ENCODE results near the gene GPATCH4. TPM values are rescaled to one million over a fixed set of nuclear protein-coding genes. Genes with fewer than 3 reads are reported as not detected.
"Not testable (repeated sequence)": the region's sequence is repeated elsewhere in the genome, so short reads cannot be mapped to it uniquely, and the experiment has no call there.

GPATCH4 gene
- total RNA-seq, 2 experiments from 2014 or later = 19.0 to 20.6 TPM

DNA sequence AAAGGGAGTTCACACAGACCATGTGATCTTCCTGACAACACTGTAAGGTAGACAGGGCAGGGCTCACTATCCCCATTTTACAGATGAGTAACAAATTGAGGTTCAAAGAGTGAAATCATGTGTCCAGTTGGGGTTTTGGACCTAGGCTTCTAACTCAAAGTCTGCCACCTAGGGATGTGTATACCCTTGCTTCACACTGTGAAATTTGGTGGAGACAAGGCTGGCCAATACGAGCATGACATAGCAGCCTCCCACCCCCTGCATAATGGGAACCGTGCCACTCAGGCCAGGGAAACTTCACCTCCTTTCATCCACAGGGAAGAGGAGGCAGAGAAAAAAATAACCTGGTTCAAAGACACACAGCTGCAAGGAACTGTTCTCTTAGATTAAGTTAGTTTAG lies 35.8 kb downstream of the GPATCH4 start:
- DNase-seq = no peak
- Mint-ChIP-seq H3K27ac (no peak overlapping the region), H3K4me1 (peaks cover under 1% of the 10 kb centered on the region), H3K36me3 (ENCODE audit: low read depth) (peaks cover 32% of the 10 kb centered on the region), H3K9me3 (no peaks in the 10 kb centered on the region), H3K4me3 (no peak overlapping the region), H3K27me3 (no peaks in the 10 kb centered on the region)
- ChIA-PET CTCF (no interaction called here), POLR2A (no interaction called here)

DNA sequence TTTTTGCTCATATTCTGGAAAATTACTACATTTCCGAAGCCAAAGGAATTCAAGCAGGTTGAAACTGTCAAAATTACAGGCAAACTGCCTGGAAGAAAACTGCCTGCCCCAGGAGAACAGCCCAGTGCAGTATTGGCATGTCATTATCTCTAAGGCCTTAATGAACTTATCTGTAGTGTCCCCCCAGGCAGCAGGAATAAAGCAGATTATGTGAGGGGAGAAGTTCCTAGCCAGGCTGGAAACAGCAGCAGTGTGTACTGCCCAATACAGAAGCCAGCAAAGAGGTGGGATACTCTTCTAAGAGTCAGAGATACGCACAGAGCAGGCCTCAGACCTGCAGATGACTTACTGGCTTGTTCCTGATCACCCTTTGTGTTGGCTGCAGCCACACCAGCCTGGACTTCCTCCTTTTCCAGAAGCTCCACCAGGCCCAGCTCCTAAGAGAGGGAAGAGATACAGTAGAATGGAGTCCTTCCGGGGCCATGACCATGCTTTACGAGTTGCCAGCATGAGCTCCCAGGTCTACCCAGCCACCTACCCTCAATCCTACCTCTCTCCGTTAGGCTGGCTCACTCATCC lies 40.6 kb downstream of the GPATCH4 start:
- H3K9me3 Mint-ChIP-seq = no peaks in the 10 kb centered on the region
- CTCF ChIA-PET = no interaction called here
- POLR2A ChIA-PET = interaction anchor here (0.6 kb wide), 1 partner anchor 22 kb away, joined by 3 read pairs; no protein-coding TSS in a partner anchor
- DNase-seq = no peak
- no peaks in the 10 kb centered on the region for H3K27me3 Mint-ChIP-seq
- no peak overlapping the region for H3K4me3 Mint-ChIP-seq
- H3K36me3 Mint-ChIP-seq (ENCODE audit: low read depth) = peaks cover 28% of the 10 kb centered on the region
- no peaks in the 10 kb centered on the region for H3K4me1 Mint-ChIP-seq
- no peak overlapping the region for H3K27ac Mint-ChIP-seq

DNA sequence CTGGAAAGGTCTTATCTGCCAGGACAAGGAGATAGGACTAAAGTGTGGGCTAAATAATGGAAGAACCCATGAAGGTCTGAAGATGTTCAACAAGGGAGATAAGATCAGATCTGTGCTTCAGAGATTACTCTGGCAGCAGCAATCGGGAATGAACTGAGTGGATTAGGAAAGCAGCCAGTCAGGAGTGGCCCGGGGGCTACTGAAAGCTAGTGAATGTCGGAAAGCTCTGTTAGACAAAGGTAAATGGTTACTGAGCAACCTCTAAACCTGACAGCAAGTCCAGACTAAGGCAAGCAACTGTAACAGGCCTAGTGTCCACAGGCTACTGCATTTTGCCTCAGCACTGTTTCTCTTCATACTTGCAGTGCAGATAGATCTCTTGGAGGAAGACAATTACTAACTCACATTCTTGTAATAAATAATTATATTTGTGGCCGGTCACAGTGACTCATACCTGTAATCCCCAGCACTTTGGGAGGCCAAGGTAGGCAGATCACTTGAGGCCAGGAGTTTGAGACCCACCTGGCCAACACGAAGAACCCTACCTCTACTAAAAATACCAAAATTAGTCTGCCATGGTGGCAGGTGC lies 41.4 kb downstream of the GPATCH4 start:
- Mint-ChIP-seq H3K27ac (no peak overlapping the region), H3K36me3 (ENCODE audit: low read depth) (peaks cover 31% of the 10 kb centered on the region), H3K27me3 (no peaks in the 10 kb centered on the region), H3K4me3 (no peak overlapping the region), H3K4me1 (no peaks in the 10 kb centered on the region), H3K9me3 (no peaks in the 10 kb centered on the region)
- ChIA-PET POLR2A (interaction anchor here (1.3 kb wide), 1 partner anchor 12 kb away, joined by 3 read pairs; no protein-coding TSS in a partner anchor), CTCF (no interaction called here)
- no peak for DNase-seq

DNA sequence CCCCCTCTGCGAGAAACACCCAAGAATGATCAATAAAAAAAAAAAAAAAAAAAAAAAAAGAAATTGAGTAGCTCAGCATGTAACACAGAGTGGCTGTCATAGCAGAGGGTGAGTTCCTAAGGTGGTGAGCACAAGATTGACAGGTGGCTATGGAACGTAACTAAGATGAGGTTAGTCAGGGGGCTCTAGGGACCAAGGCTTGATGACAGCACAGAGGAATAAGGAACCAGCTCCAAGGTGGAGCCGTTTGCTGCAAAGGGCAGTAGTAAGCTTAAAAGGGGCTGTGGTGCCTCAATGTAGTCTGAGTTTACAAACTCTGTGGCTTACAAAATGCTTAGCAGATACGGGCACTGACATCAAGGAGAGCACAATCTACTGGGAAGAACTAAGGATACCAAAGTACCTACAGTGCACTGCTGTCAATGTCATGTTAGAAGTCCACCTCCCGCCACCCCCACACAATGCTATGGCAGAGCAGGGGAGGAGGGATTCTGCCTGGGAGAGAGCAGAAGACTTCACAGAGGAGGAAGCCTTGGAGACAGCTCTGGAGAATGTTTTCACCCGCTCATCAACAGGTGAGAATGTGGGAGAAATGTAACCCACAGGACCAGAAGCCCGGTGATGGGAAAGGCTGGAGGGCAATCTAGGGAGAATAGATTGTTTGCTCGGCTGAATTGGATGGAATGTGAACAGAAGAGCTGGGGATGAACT lies 42.0 kb downstream of the GPATCH4 start:
- DNase-seq = no peak
- Mint-ChIP-seq H3K27me3 (no peaks in the 10 kb centered on the region), H3K4me3 (no peak overlapping the region), H3K4me1 (no peaks in the 10 kb centered on the region), H3K9me3 (no peaks in the 10 kb centered on the region), H3K27ac (no peak overlapping the region), H3K36me3 (ENCODE audit: low read depth) (peaks cover 29% of the 10 kb centered on the region)
- CTCF ChIA-PET = no interaction called here
- POLR2A ChIA-PET = interaction anchor here (1.3 kb wide), 1 partner anchor 12 kb away, joined by 3 read pairs; no protein-coding TSS in a partner anchor

DNA sequence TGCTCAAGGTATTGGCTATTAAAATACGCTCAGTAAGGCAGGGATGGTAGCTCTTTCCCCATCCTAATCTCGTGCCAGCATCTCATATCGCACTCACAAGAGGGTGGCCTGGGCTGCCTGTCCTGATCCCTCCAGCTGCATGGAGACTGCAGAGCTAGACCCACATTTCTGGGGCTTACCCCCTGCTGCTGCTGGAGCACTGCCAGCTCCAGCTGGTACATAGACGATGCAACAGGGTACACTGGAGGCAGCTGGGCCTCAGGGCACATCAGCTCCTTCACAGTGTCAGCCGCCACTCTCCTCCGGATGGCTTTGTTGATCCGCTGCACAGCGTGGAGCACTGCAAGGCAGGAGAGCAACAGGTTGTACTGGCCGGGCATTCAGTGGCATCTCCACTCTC lies 44.9 kb downstream of the GPATCH4 start:
- Mint-ChIP-seq H3K4me3 (no peak overlapping the region), H3K36me3 (ENCODE audit: low read depth) (peaks cover 19% of the 10 kb centered on the region), H3K4me1 (peaks cover 7% of the 10 kb centered on the region), H3K27ac (no peak overlapping the region), H3K9me3 (no peaks in the 10 kb centered on the region), H3K27me3 (no peaks in the 10 kb centered on the region)
- DNase-seq = no peak
- POLR2A ChIA-PET = interaction anchor here (1.3 kb wide), 1 partner anchor 15 kb away, joined by 4 read pairs; no protein-coding TSS in a partner anchor
- CTCF ChIA-PET = interaction anchor here (0.6 kb wide), 1 partner anchor 61 kb away, joined by 3 read pairs; no protein-coding TSS in a partner anchor

DNA sequence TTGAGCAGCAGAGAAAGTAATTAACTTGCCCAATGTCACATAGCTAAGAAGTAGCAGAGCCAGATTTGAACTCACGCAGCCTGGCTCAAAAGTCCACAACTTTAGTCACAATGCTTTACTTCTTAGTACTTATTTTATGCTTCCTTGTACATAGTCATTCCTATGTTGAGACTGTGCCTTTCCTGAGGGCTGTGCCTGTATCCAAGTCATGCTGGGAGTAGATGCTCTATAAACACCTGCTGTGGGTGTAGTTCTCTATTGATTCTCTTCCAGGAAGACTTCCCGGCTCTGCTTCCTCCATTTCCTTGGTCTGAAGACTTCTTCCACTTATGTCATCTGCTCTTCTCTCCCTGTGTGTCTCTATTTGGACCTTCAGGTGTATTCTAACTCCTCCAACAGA lies 45.6 kb downstream of the GPATCH4 start:
- H3K27ac Mint-ChIP-seq = no peak overlapping the region
- no peaks in the 10 kb centered on the region for H3K27me3 Mint-ChIP-seq
- POLR2A ChIA-PET = interaction anchor here (1.3 kb wide), 1 partner anchor 15 kb away, joined by 4 read pairs; no protein-coding TSS in a partner anchor
- peaks cover 19% of the 10 kb centered on the region for H3K36me3 Mint-ChIP-seq (ENCODE audit: low read depth)
- no peaks in the 10 kb centered on the region for H3K9me3 Mint-ChIP-seq
- CTCF ChIA-PET = interaction anchor here (0.6 kb wide), 1 partner anchor 60 kb away, joined by 3 read pairs; no protein-coding TSS in a partner anchor
- H3K4me3 Mint-ChIP-seq = no peak overlapping the region
- H3K4me1 Mint-ChIP-seq = peaks cover 7% of the 10 kb centered on the region
- no peak for DNase-seq

DNA sequence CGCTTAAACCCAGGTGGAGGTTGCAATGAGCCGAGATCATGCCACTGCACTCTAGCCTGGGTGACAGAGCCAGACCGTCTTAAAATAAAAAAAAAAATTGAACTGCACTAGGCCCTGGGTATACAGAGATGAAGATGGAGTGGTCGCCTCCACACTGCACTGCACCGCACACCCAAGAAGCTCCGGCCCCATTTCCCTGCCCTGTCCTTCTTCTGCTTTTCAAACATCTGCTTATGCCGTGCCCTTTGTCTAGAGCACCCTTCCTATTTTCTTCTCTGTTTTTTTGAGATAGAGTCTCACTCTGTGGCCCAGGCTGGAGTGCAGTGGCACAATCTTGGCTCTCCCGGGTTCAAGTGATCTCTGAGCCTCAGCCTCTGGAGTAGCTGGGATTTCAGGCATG lies 46.3 kb downstream of the GPATCH4 start:
- ChIA-PET CTCF (interaction anchor here (1.1 kb wide), 1 partner anchor 57 kb away, joined by 3 read pairs; no protein-coding TSS in a partner anchor), POLR2A (interaction anchor here (0.8 kb wide), 1 partner anchor 16 kb away, joined by 3 read pairs; no protein-coding TSS in a partner anchor)
- Mint-ChIP-seq H3K4me3 (no peak overlapping the region), H3K27ac (no peak overlapping the region), H3K27me3 (no peaks in the 10 kb centered on the region), H3K9me3 (no peaks in the 10 kb centered on the region), H3K4me1 (peaks cover 7% of the 10 kb centered on the region), H3K36me3 (ENCODE audit: low read depth) (peaks cover 19% of the 10 kb centered on the region)
- DNase-seq = no peak

DNA sequence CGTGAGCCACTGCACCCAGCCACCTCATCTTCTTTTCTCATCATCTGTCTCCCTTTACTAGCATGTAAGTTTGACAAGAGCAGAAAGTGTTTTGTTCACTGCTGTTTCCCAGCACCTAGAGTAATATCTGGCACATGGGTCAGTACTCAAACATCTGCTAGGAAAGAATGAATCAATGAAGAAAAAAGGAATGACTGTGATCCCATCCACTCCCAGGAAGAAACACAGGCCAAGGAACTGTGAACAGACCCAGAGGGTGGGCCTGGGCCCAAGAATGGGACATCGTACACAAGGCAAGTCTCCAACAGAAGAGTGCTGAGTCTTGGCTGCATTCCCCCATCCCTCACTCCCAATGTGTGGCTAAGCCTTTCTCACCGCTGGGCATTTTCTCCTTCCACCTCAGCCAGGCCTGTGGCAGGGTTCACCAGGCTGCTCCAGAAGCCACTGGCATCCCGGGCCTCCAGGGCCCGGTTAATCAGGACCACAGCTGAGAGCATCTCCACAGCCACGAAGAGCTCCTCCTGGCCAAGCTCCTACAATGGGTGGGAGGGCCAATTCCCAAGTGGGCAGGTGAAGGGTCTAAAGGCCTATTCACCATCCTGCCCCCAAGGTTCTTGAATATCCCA lies 47.3 kb downstream of the GPATCH4 start:
- DNase-seq = no peak
- Mint-ChIP-seq H3K4me1 (peaks cover 7% of the 10 kb centered on the region), H3K36me3 (ENCODE audit: low read depth) (peaks cover 15% of the 10 kb centered on the region), H3K27ac (no peak overlapping the region), H3K27me3 (no peaks in the 10 kb centered on the region), H3K4me3 (no peak overlapping the region), H3K9me3 (no peaks in the 10 kb centered on the region)
- POLR2A ChIA-PET = interaction anchor here (0.8 kb wide), 1 partner anchor 17 kb away, joined by 3 read pairs; no protein-coding TSS in a partner anchor
- CTCF ChIA-PET = interaction anchor here (0.6 to 1.1 kb wide), 2 partner anchors 58 to 108 kb away, joined by 3 read pairs; no protein-coding TSS in a partner anchor

DNA sequence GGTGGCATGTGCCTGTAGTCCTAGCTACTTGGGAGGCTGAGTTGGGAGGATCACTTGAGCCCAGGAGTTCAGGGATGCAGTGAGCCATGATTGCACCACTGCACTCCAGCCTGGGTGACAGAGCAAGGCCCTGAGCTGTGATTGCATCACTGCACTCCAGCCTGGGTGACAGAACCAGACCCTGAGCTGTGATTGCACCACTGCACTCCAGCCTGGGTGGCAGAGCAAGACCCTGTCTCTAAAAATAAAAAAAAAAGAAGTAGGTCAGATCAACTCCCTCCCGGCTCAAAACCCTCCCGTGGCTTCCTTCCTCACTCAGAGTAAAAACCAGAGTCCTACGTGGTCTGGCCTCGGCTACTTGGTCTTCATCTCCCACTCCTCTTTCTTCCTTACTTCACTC lies 48.3 kb downstream of the GPATCH4 start:
- POLR2A ChIA-PET, DNase-seq, H3K27ac Mint-ChIP-seq, CTCF ChIA-PET, H3K4me1 Mint-ChIP-seq, H3K9me3 Mint-ChIP-seq, H3K27me3 Mint-ChIP-seq, H3K4me3 Mint-ChIP-seq: not testable (repeated sequence)
- peaks cover 15% of the 10 kb centered on the region for H3K36me3 Mint-ChIP-seq (ENCODE audit: low read depth)

DNA sequence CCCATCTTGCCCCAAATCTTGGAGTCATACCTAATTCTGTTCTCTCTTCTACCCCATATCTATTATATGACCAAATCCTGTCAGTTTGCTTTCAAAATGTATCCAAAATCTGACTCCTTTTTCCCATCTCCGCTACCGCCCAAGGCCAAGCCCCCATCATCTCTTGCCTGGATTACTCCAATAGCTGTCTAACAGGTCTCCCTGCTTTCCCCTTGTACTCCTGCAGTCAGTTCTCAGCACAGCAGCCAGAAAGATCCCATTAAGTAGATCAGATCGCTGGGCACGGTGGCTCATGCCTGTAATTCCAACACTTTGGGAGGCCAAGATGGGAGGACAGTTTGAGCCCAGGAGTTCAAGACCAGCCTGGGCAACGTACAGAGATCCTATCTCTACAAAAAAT lies 48.8 kb downstream of the GPATCH4 start:
- Mint-ChIP-seq H3K36me3 (ENCODE audit: low read depth) (peaks cover 17% of the 10 kb centered on the region), H3K4me3 (no peak overlapping the region), H3K9me3 (no peaks in the 10 kb centered on the region), H3K4me1 (peaks cover 7% of the 10 kb centered on the region), H3K27ac (no peak overlapping the region), H3K27me3 (no peaks in the 10 kb centered on the region)
- POLR2A ChIA-PET = no interaction called here
- DNase-seq = no peak
- CTCF ChIA-PET = no interaction called here

DNA sequence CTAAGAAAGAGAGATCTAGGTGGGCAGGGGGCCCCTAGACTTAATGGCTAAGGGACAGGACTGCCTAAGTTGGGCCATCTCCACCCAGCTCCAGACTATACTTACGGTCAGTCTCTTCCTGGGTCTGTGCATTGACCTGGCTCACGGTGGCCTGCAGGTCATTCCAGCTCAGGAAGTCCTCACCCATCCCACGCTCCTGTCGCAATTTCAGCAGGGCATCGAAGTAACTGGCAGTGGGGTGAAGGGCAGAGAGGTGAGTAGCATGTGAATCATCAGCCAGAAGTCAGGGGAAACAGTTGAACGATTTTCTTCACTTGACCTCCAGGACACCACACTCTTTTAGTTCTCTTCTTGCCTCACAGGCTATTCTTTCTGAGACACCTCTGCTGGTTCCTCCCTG lies 49.4 kb downstream of the GPATCH4 start:
- H3K27me3 Mint-ChIP-seq = no peaks in the 10 kb centered on the region
- CTCF ChIA-PET = no interaction called here
- H3K36me3 Mint-ChIP-seq (ENCODE audit: low read depth) = peaks cover 20% of the 10 kb centered on the region
- peaks cover 7% of the 10 kb centered on the region for H3K4me1 Mint-ChIP-seq
- H3K4me3 Mint-ChIP-seq = no peak overlapping the region
- POLR2A ChIA-PET = no interaction called here
- no peak for DNase-seq
- no peak overlapping the region for H3K27ac Mint-ChIP-seq
- H3K9me3 Mint-ChIP-seq = no peaks in the 10 kb centered on the region

DNA sequence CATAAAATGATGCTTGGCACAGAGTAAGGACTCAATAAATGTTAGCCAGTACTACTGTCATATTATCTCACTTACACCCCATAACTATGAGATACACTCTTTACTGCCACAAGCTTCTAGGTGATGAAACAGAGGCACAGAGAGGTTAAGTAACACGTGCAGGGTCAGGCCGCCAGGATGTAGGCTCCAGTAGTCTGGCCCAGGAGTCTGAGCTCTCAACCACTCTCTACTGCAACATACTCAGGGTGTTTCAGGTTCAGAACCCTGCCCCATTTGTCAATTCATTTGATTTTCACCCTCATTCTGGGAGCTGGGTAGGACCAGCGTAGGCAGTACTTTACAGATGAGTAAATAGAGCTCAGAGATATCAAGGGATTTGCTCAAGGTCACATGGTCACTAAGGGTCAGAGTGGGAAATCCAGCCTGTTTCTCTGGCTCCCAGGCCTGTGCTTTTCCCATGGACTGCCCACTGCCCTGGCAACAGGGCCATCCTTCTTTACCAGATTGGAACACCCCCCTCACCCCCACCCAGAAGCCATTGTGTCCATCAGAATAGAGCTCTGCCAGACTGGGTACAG lies 50.1 kb downstream of the GPATCH4 start:
- Mint-ChIP-seq H3K4me3 (no peak overlapping the region), H3K4me1 (peaks cover 7% of the 10 kb centered on the region), H3K9me3 (no peaks in the 10 kb centered on the region), H3K36me3 (ENCODE audit: low read depth) (peaks cover 26% of the 10 kb centered on the region), H3K27ac (no peak overlapping the region), H3K27me3 (no peaks in the 10 kb centered on the region)
- no peak for DNase-seq
- CTCF ChIA-PET = interaction anchor here (1.3 kb wide), 1 partner anchor 49 kb away, joined by 3 read pairs; no protein-coding TSS in a partner anchor
- POLR2A ChIA-PET = no interaction called here

DNA sequence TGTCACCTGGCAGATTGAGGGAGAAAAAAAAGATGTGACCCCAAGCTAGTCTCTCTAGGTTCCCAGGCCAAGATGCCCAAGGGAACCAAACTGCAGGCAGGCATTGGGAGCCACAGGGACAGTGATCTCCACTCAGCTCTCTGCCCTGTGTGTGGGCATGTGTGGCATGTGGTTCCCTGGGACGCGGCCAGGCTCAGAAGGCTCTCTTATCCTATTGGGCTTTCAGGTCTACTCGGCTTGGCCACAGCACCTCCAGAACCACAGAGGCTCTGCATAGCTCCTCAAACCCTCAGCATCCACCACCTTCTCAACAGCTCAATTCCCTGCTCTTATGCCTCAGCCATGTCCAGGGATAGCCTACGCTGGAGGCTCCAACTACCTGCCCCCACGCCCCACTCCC lies 50.9 kb downstream of the GPATCH4 start:
- ChIA-PET POLR2A (no interaction called here), CTCF (interaction anchor here (1.3 to 1.5 kb wide), 2 partner anchors 49 to 70 kb away, joined by 3 read pairs; no protein-coding TSS in a partner anchor)

More for the DNA sequence above, 50.9 kb downstream of the GPATCH4 start:
- no peak for DNase-seq
- no peak overlapping the region for H3K27ac Mint-ChIP-seq
- no peaks in the 10 kb centered on the region for H3K9me3 Mint-ChIP-seq
- peaks cover 7% of the 10 kb centered on the region for H3K4me1 Mint-ChIP-seq
- H3K4me3 Mint-ChIP-seq = no peak overlapping the region
- no peaks in the 10 kb centered on the region for H3K27me3 Mint-ChIP-seq
- peaks cover 24% of the 10 kb centered on the region for H3K36me3 Mint-ChIP-seq (ENCODE audit: low read depth)

All from activated CD4-positive, alpha-beta memory T cell treated with anti-CD3 and anti-CD28 coated beads, Interleukin-2, amount 10 ng/mL, durations not matched to agents 7 days and 5 days (primary cell).